ENCODE results near the gene TBCC. TPM values are rescaled to one million over a fixed set of nuclear protein-coding genes. Genes with fewer than 3 reads are reported as not detected.

TBCC gene
- total RNA-seq, 1 donor from 2014 or later: 23.4 TPM

Other genes starting within 250 kb of the TBCC start
- gene UBR2, start 182.1 kb downstream of the TBCC start, total RNA-seq (ENCODE audit: unreplicated experiment): 21.6 TPM
- 0.15 TPM for gene PRPH2, start 23.5 kb downstream of the TBCC start, total RNA-seq (ENCODE audit: unreplicated experiment)
- gene BICRAL, start 35.9 kb upstream of the TBCC start, total RNA-seq (ENCODE audit: unreplicated experiment): 9.2 TPM
- 58.1 TPM for gene RPL7L1, start 133.5 kb upstream of the TBCC start, total RNA-seq (ENCODE audit: unreplicated experiment)
- gene PTCRA, start 169.9 kb upstream of the TBCC start, total RNA-seq (ENCODE audit: unreplicated experiment): not detected
- 106 TPM for gene CNPY3, start 183.4 kb upstream of the TBCC start, total RNA-seq (ENCODE audit: unreplicated experiment)
- 0.59 TPM for gene GNMT, start 214.7 kb upstream of the TBCC start, total RNA-seq (ENCODE audit: unreplicated experiment)
- gene PEX6, start 233.1 kb upstream of the TBCC start, total RNA-seq (ENCODE audit: unreplicated experiment): 26.1 TPM
- 58.0 TPM for gene PPP2R5D, start 238.5 kb upstream of the TBCC start, total RNA-seq (ENCODE audit: unreplicated experiment)